Stomach smooth muscle (tissue), 2 donors: ENCODE measurements around the gene SLC2A1.

Source experiments
- H3K27ac ChIP-seq: one replicate; pipeline ENCODE4 v1.7.0; 2013; ENCODE audit warnings: mild to moderate bottlenecking, low read length, inconsistent platforms
- H3K27me3 ChIP-seq, 2 donors: one replicate each; pipeline ENCODE4 v1.7.0; 2013; ENCODE audit warnings: low read length in 2 of 2; ENCODE audit not compliant: insufficient read depth in 2 of 2, control insufficient read depth in 1 of 2
- H3K36me3 ChIP-seq, 2 donors: one replicate each; pipeline ENCODE4 v1.7.0; 2013; ENCODE audit warnings: low read length in 2 of 2; ENCODE audit not compliant: control insufficient read depth in 2 of 2, insufficient read depth in 2 of 2
- H3K4me1 ChIP-seq: one replicate; pipeline ENCODE4 v1.7.0; 2013; ENCODE audit warnings: low read length; ENCODE audit not compliant: control insufficient read depth, insufficient read depth
- H3K4me3 ChIP-seq, 2 donors: one replicate each; pipeline ENCODE4 v1.7.0; 2013; ENCODE audit warnings: low read length in 2 of 2
- H3K9ac ChIP-seq, 2 donors: one replicate each; pipeline ENCODE4 v1.7.0; 2013; ENCODE audit warnings: low read length in 2 of 2, mild to moderate bottlenecking in 1 of 2
- H3K9me3 ChIP-seq, 2 donors: one replicate each; pipeline ENCODE4 v1.7.0; 2013; ENCODE audit warnings: low read length in 2 of 2; ENCODE audit not compliant: control insufficient read depth in 2 of 2
- donor health status: healthy.
- donor health status: Pancreatic carcinoma.

Gene SLC2A1

GRCh38 chr1:42957880-42958487 is 684 bp downstream of the SLC2A1 start:
- Histone ChIP-seq H3K27me3 (peaks cover 0 to 2% of the 10 kb centered on the region in 2 donors), H3K9ac (peak overlapping the region; percentile 69 to 74), H3K36me3 (no peaks in the 10 kb centered on the region), H3K4me1 (peaks cover 30% of the 10 kb centered on the region), H3K4me3 (peak overlapping the region; percentile 89 to 90), H3K27ac (peak overlapping the region; percentile 64), H3K9me3 (no peaks in the 10 kb centered on the region)

DNA sequence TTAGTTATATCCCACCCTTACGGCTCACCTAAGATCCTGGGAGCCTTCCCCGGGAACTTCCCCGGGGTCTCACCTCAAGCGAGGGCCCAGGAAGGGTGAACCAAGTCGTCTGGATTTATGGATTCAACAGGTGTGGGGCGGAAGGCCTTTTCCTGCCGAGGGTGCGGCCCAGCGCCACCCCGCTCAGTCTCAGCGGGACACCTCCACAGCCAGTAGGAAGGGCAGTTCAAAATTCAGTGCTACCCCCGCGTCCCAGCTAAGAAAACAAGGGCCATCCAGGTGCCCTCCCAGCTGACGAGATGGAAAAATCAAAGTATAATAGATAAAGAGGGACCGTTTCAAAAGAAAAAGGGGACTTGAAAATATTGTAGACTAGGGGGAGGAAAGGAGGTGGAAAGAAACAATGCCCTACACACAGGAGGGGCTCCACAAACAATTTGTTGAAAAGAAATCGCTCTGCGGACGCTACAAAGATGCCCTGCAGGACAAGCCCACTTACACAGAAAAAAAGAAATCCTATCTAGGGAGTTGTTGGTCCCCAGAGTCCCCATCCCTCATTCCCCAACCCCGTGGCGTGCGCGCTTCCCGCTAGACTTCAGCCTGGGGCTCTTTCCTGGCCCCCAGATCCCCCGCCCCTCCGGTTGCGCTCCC is 1.3 kb downstream of the SLC2A1 start:
- H3K9me3 ChIP-seq: no peaks in the 10 kb centered on the region
- peak overlapping the region; percentile 64 for H3K27ac ChIP-seq
- H3K27me3 ChIP-seq: peaks cover 0 to 2% of the 10 kb centered on the region in 2 donors
- peak overlapping the region; percentile 69 to 74 for H3K9ac ChIP-seq
- H3K4me1 ChIP-seq: peaks cover 29% of the 10 kb centered on the region
- H3K4me3 ChIP-seq: peak overlapping the region; percentile 89 to 90
- no peaks in the 10 kb centered on the region for H3K36me3 ChIP-seq

DNA sequence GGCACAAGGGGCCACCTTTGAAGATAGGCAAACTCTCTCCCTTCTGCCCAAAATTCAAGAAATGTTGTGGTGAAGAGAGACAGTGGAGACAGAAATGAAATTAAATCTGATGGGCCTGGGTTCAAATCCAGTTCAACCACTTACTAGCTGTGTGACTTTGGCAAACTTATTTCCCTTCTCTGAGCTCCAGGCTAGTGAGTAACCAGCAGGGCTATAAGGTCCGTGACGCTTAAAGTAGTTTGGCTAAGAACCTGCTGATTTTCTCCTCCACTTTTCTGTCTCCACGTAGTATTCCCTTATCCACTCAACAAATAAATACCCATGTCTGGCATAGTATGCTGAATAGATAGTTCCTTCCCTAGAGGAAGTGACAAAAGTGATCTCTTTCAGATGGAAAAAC is 1.9 kb downstream of the SLC2A1 start:
- peak overlapping the region; percentile 31 to 69 for H3K9ac ChIP-seq
- peaks cover 0 to 2% of the 10 kb centered on the region in 2 donors for H3K27me3 ChIP-seq
- no peaks in the 10 kb centered on the region for H3K36me3 ChIP-seq
- H3K4me3 ChIP-seq: peak overlapping the region in 1 of 2 donors; percentile 90
- H3K27ac ChIP-seq: peak overlapping the region; percentile 64
- H3K4me1 ChIP-seq: peaks cover 23% of the 10 kb centered on the region
- no peaks in the 10 kb centered on the region for H3K9me3 ChIP-seq

GRCh38 chr1:42955311-42956063 is 3.2 kb downstream of the SLC2A1 start:
- Histone ChIP-seq H3K9ac (no peak overlapping the region), H3K27ac (no peak overlapping the region)

GRCh38 chr1:42953182-42954180 is 5.2 kb downstream of the SLC2A1 start:
- H3K27ac ChIP-seq: no peak overlapping the region

More at GRCh38 chr1:42955311-42956063, 3.2 kb downstream of the SLC2A1 start:
- H3K4me1 ChIP-seq: peaks cover 16% of the 10 kb centered on the region
- no peaks in the 10 kb centered on the region for H3K9me3 ChIP-seq
- no peaks in the 10 kb centered on the region for H3K36me3 ChIP-seq
- H3K4me3 ChIP-seq: no peak overlapping the region
- no peaks in the 10 kb centered on the region for H3K27me3 ChIP-seq

DNA sequence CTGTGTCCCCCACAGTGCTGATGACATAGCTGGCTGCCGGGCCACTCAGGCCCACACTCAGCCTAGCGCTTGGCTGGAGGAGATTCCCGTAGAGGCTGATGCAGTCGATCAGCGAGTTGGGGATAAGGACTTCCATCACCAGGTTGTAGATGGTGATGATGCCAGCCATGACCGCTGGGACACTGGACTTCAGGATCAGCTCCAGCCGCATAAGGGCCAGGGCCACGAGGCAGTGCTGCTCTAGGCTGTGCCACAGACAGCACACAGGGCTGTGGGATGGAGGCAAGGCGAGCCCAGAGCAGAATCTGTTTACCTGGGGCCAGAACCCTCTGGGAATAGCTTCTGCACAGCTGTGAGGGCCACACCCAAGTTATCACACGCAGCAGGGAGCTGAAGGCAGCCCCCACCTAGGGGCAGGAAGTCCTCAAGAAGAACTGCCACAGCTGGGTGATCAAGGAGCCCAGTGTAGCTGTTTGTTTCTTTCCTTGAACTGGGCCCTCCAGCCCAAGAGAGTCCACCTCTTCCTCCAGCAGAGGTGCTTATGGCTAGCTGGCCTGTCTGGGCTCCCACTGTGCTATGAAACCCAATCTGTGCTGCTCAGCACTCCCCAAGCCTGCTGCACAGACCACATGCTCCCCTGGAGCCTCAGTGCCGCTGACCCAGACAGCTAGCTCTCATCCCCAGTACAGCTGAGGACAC is 6.2 kb downstream of the SLC2A1 start:
- Histone ChIP-seq H3K27ac (no peak overlapping the region), H3K4me1 (peaks cover 14% of the 10 kb centered on the region), H3K27me3 (no peaks in the 10 kb centered on the region), H3K9ac (peak overlapping the region in 1 of 2 donors; percentile 36), H3K9me3 (no peaks in the 10 kb centered on the region), H3K36me3 (no peaks in the 10 kb centered on the region), H3K4me3 (no peak overlapping the region)

More at GRCh38 chr1:42953182-42954180, 5.2 kb downstream of the SLC2A1 start:
- Histone ChIP-seq H3K27me3 (no peaks in the 10 kb centered on the region), H3K9ac (peak overlapping the region in 1 of 2 donors; percentile 21), H3K36me3 (no peaks in the 10 kb centered on the region), H3K4me1 (peaks cover 12% of the 10 kb centered on the region), H3K4me3 (no peak overlapping the region), H3K9me3 (no peaks in the 10 kb centered on the region)

GRCh38 chr1:42951588-42951987 is 7.1 kb downstream of the SLC2A1 start:
- Histone ChIP-seq H3K9me3 (no peaks in the 10 kb centered on the region), H3K27ac (no peak overlapping the region), H3K36me3 (no peaks in the 10 kb centered on the region), H3K4me1 (peaks cover 15% of the 10 kb centered on the region), H3K9ac (no peak overlapping the region), H3K4me3 (no peak overlapping the region), H3K27me3 (no peaks in the 10 kb centered on the region)

DNA sequence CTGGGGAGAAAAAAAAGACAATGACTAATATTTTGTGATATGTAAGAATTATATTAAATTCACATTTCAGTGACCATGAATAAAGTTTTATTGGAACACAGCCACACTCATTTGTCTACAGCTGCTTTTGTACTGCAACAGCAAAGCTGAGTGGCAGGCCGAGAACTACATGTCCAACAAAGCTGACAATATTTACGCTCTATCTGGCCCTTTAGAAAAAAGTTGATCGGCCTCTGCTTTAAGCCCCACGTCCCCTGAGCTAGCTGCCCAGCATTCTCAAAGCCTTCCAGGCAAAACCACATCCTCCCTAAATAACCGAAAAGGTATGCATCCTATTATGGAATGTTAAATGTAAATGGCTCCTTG is 8.6 kb downstream of the SLC2A1 start:
- Histone ChIP-seq H3K4me3 (no peak overlapping the region), H3K27me3 (no peaks in the 10 kb centered on the region), H3K27ac (no peak overlapping the region), H3K9ac (no peak overlapping the region), H3K36me3 (no peaks in the 10 kb centered on the region), H3K9me3 (no peaks in the 10 kb centered on the region), H3K4me1 (peaks cover 23% of the 10 kb centered on the region)

DNA sequence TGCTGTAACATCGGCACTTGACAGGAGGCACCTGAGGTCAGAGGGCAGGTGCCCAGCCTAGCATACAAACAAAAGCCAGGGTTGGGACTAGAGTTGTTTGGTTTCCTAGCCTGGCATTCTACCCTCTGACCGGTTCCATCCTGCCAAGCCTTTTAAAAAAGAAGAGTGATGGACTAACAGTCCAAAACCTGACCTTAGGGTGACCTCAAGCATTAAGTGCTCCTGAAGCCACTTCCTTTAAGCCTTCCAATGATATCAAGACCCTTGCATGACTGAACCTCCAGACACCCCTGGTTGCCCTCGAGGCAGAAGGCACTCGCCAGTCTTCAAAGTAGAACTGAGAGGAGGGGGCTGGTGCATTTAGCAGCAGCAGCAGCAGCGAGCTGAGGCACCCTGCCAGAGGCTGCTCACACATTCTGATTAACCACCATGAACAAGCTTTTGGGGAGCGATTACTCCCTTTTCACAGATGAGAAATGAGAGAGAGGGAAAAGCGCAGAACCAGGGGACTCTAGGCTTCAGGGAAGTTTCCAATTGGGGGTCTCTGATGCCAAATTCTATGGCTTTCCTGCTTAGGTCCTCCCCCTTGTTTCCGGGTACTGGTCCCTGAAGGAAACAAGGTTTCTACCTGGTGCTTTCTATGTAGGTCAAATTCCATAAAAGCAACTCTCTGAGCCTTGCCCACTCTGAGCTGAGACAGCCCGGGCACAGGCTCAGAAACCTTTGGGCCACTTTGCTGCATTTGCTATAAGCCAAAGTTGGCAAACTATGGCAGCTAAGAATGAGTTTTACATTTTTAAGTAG is 9.2 kb downstream of the SLC2A1 start:
- Histone ChIP-seq H3K27ac (no peak overlapping the region), H3K9me3 (no peaks in the 10 kb centered on the region), H3K4me1 (peaks cover 29% of the 10 kb centered on the region), H3K9ac (no peak overlapping the region), H3K27me3 (no peaks in the 10 kb centered on the region), H3K36me3 (no peaks in the 10 kb centered on the region), H3K4me3 (no peak overlapping the region)
